ENCODE results near the gene SYMPK. TPM values are rescaled to one million over a fixed set of nuclear protein-coding genes. Genes with fewer than 3 reads are reported as not detected.
A peak's percentile ranks its signal among the peaks of the same experiment; 100 is the strongest.

Gene SYMPK
- total RNA-seq, 1 donor, result 37.1 TPM

DNA sequence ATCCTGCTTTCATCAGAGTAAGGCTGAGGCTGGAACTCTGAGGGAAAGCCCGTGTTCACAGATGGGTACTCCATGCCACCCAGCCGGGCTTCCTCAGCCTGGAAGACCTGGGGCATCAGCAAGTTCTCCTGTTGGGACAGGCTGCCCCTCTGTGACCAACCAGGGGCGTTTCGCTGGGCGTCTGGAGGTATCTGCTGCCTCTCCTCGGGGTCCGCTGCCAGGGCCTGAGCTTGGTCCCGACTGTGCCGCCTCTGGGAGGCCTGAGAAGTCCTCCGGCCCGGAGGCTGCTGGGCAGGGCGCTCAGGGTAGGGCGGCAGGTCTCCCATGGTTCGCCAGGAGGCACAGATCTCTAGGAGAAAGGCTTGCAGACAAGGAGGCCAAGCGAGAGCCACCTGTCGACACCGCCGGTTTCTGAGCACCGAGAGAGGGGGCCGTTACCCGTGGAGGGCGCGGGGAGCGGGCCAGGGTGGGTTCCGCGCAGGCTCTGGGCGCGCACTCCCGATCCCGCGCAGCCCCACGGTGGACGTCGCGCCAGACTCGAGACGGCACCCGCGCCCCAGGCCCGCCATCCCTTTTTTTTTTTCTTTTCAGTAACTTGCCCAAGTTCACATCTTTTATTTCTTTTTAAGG lies 48.0 kb downstream of the SYMPK start, which contains the start of gene RSPH6A:
Gene RSPH6A (minus strand): TSS at position 458 of the 630 bp plus-strand sequence. CDS start 132 bp downstream, at position 326.
- TF ChIP-seq, protein P1, sequence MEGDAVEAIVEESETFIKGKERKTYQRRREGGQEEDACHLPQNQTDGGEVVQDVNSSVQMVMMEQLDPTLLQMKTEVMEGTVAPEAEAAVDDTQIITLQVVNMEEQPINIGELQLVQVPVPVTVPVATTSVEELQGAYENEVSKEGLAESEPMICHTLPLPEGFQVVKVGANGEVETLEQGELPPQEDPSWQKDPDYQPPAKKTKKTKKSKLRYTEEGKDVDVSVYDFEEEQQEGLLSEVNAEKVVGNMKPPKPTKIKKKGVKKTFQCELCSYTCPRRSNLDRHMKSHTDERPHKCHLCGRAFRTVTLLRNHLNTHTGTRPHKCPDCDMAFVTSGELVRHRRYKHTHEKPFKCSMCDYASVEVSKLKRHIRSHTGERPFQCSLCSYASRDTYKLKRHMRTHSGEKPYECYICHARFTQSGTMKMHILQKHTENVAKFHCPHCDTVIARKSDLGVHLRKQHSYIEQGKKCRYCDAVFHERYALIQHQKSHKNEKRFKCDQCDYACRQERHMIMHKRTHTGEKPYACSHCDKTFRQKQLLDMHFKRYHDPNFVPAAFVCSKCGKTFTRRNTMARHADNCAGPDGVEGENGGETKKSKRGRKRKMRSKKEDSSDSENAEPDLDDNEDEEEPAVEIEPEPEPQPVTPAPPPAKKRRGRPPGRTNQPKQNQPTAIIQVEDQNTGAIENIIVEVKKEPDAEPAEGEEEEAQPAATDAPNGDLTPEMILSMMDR (IDR thresholded peaks at IDR 0.05; ENCODE audit: insufficient read depth, low read depth, low read length), result no peak
- DNase-seq (ENCODE audit: low read depth), result no peak
- H3K4me3 ChIP-seq (ENCODE audit: low read depth, low read length), result no peak within 1 kb of the TSS

DNA sequence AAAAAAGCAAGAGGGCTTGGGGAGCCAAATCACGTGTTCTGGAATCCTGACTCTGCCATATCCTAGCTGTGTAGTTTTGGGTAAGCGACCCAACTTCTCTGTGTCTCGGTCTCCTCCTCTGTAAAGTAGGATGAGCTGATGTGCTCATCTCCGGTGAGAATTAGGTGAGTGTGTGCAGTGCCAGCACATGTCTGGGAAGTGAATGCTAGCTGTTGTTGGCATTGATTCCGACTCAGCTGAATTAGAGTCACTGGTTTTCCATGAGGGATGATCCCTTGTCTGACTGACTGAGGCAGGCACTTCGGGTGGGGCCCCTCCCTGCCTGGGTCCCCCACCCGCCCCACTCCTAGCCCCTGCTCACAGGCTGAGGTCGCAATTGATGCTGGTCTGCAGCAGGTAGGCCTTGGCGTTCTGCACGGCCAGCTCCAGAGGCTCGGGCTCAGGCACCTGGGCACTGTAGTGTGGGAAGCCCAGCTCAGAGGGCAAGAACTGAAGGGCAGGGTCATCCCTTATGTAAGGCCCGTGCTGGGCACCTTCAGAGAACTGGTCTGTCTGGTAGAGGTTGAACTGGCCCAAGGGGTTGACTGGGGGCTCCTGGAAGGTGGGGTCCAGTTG lies 48.7 kb downstream of the SYMPK start:
- DNase-seq (ENCODE audit: low read depth), result no peak
- TF ChIP-seq, protein P1 (IDR thresholded peaks at IDR 0.05; ENCODE audit: insufficient read depth, low read depth, low read length), result no peak
- H3K4me3 ChIP-seq (ENCODE audit: low read depth, low read length), result no peak overlapping the region

DNA sequence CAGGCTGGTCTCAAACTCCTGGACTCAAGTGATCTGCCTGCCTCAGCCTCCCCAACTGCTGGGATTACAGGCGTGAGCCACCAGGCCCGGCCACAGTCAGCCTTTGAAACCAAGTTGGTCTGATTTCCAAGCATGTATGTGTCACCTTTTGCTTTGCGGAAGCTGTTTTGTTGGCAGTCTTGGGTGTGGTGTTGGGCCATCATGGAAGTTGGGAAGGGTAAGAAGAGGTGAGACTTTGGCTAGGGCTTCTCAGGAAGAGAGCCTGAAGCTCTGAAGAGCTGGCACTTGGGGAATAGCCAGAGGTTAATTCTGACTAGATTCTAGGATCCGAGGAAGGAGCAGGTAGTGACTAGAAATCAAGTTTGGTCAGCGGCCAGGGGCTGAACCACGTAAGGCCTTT lies 50.6 kb downstream of the SYMPK start:
- TF ChIP-seq, protein P1 (IDR thresholded peaks at IDR 0.05; ENCODE audit: insufficient read depth, low read depth, low read length), result no peak
- no peak overlapping the region for H3K4me3 ChIP-seq (ENCODE audit: low read depth, low read length)
- no peak for DNase-seq (ENCODE audit: low read depth)

DNA sequence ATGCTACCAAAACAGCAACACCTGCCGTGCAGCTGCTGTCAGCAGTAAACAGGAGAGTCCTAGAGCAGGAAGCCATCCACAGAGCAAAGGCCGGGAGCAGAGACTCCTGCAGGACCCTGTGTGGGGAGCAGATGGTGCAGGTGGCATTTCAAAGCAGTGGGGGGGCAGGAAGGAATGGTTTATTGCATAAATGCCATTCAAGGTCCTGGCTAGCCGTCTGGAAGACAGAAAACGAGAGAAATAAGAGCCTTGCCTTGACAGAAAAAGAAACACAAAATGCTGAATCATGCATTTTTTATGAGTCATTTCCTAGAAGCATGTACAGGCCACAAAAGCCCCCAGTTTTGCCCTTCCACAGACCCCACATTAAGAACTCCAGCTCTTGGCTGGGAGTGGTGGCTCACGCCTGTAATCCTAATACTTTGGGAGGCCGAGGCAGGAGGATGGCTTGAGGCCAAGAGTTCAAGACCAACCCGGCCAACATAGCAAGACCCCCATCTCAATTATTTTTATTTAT lies 53.2 kb downstream of the SYMPK start:
- peak; percentile 70 for DNase-seq (ENCODE audit: low read depth)
- TF ChIP-seq, protein P1 (IDR thresholded peaks at IDR 0.05; ENCODE audit: insufficient read depth, low read depth, low read length), result no peak
- no peak overlapping the region for H3K4me3 ChIP-seq (ENCODE audit: low read depth, low read length)

DNA sequence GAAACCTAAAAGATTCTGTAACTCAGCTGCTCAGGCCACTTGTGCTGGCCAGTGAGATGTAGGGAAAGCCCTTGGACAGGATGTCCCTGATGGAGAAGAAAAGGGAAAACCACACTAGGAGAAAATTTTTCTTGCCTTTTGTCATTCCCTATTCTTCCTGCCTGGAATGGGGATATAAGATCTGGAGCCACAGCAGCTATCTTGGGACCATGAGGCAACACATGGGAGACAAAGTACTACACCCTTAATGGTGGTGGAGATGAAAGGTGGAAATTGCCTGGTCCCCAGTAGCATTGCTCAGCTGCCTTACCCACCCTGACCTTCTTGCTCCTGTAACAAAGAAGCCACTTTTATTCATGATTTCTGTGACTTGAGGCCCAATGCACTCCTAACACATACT lies 57.2 kb downstream of the SYMPK start:
- H3K4me3 ChIP-seq (ENCODE audit: low read depth, low read length), result no peak overlapping the region
- DNase-seq (ENCODE audit: low read depth), result no peak
- TF ChIP-seq, protein P1 (IDR thresholded peaks at IDR 0.05; ENCODE audit: insufficient read depth, low read depth, low read length), result no peak

DNA sequence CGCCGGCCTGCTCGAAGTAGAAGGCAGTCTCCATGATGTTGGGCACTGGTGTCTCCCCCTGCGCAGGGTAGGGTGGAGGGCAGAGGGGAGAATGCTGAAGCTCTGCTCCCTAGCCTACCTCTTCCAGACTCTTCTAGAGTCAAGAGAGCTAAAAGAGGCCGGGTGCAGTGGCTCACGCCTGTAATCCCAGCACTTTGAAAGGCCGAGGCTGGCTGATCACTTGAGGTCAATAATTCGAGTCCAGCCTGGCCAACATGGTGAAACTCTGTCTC lies 58.1 kb downstream of the SYMPK start:
- no peak overlapping the region for H3K4me3 ChIP-seq (ENCODE audit: low read depth, low read length)
- no peak for DNase-seq (ENCODE audit: low read depth)
- TF ChIP-seq, protein P1 (IDR thresholded peaks at IDR 0.05; ENCODE audit: insufficient read depth, low read depth, low read length), result no peak
